HepG2 (cell line): ENCODE measurements around the gene AP2S1. TPM values are rescaled to one million over a fixed set of nuclear protein-coding genes. Genes with fewer than 3 reads are reported as not detected.

Experiments
- ATAC-seq: fragments of 200-7000 bp; cut with Tn5 transposase; 3 replicates; pipeline ENCODE4 v1.9.1; 2020; ENCODE audit warnings: mild to moderate bottlenecking, moderate library complexity
- BruUV-seq: library from RNA; stranded (reverse); fragments of 400-500 nt; replicated peaks from 2 replicates; lab custom pipeline; 2021; lab: Mats Ljungman, UMichigan
- CTCF ChIA-PET: fragments of 300-600 bp; formaldehyde crosslinking; extraction: SDS; loops from one replicate; lab custom pipeline; 2021; ENCODE audit warnings: low total read pairs, inconsistent platforms, low intra/inter-chr PET ratio; lab: Yijun Ruan, JAX
- POLR2A ChIA-PET: fragments of 350-600 bp; sonication (Branson Sonifier 250); formaldehyde crosslinking; loops from one replicate; lab custom pipeline; 2020; ENCODE audit warnings: antibody characterized with exemption, inconsistent platforms; lab: Yijun Ruan, JAX
- DNase-seq: peaks from one replicate; pipeline ENCODE4 v3.0.0-alpha.2; 2015; ENCODE audit warnings: low spot score
- FAIRE-seq: peaks from 3 replicates; lab custom pipeline; 2011; peaks lifted over from hg19 to GRCh38; lab: Jason Lieb, UNC
- H2AFZ ChIP-seq: one replicate; pipeline ENCODE4 v1.6.1; 2011; ENCODE audit warnings: low read length, inconsistent platforms
- H3K27ac ChIP-seq: fragments of 300-600 bp; 3 replicates; pipeline ENCODE4 v1.8.0; 2011; ENCODE audit warnings: mixed run types, mild to moderate bottlenecking, mixed read lengths, low read length, inconsistent platforms; ENCODE audit not compliant: insufficient read depth; ENCODE audit errors: extremely low read length
- H3K27me3 ChIP-seq, 2 experiments: fragments of 200-600 bp in 1 of 2; 2 replicates in 1 of 2; 3 replicates in 1 of 2; pipeline versions ENCODE4 v1.6.0 to v1.8.0; 2011; ENCODE audit warnings: low read length in 2 of 2, mild to moderate bottlenecking in 2 of 2, moderate library complexity in 2 of 2, inconsistent platforms in 1 of 2; ENCODE audit not compliant: insufficient read depth in 2 of 2, control insufficient read depth in 1 of 2
- H3K36me3 ChIP-seq, 2 experiments: fragments of 200-600 bp in 1 of 2; replicated peaks in 1 of 2; 2 replicates in 1 of 2; 3 replicates in 1 of 2; pipeline versions ENCODE4 v1.5.1 to v1.8.0; 2011; ENCODE audit warnings: low read length in 2 of 2, inconsistent platforms in 1 of 2; ENCODE audit not compliant: insufficient read depth in 2 of 2, control insufficient read depth in 1 of 2
- H3K4me1 ChIP-seq: 2 replicates; pipeline ENCODE4 v1.5.1; 2012; ENCODE audit warnings: low read length, inconsistent platforms; ENCODE audit not compliant: insufficient read depth
- H3K4me2 ChIP-seq: 2 replicates; pipeline ENCODE4 v1.6.0; 2011; ENCODE audit warnings: low read depth, low read length, inconsistent platforms
- H3K4me3 ChIP-seq, 3 experiments: fragments of 200-600 bp in 1 of 3; sonication (generic), shearing (Covaris generic) in 1 of 3; replicated peaks in 1 of 3; 2 replicates each; pipeline ENCODE4 v1.5.1; 2011 to 2016; ENCODE audit warnings: low read length in 3 of 3, inconsistent platforms in 2 of 3, low read depth in 2 of 3, mild to moderate bottlenecking in 2 of 3, control low read depth in 1 of 3, mixed read lengths in 1 of 3; ENCODE audit not compliant: insufficient read depth in 1 of 3
- H3K79me2 ChIP-seq: one replicate; pipeline ENCODE4 v1.6.1; 2011; ENCODE audit warnings: low read length, inconsistent platforms; ENCODE audit not compliant: insufficient read depth
- H3K9ac ChIP-seq: 2 replicates; pipeline ENCODE4 v1.6.0; 2011; ENCODE audit warnings: mild to moderate bottlenecking, low read depth, low read length, inconsistent platforms; ENCODE audit not compliant: insufficient read depth
- H3K9me3 ChIP-seq: 2 replicates; pipeline ENCODE4 v1.5.1; 2012; ENCODE audit warnings: mild to moderate bottlenecking, low read length
- H4K20me1 ChIP-seq: 2 replicates; pipeline ENCODE4 v1.6.0; 2011; ENCODE audit warnings: inconsistent platforms, mild to moderate bottlenecking, low read length, moderate library complexity; ENCODE audit not compliant: insufficient read depth
- DNMT1 ChIP-seq: sonication (generic); formaldehyde crosslinking; IDR thresholded peaks from 2 replicates; pipeline ENCODE4 v1.5.1; 2020; ENCODE audit warnings: mild to moderate bottlenecking, missing genetic modification reagents
- ELF3 ChIP-seq: IDR thresholded peaks from 2 replicates; pipeline ENCODE4 v1.6.1; 2016; ENCODE audit warnings: missing genetic modification reagents, missing compliant biosample characterization
- FOXA3 ChIP-seq: IDR thresholded peaks from 2 replicates; pipeline ENCODE4 v1.6.1; 2016; ENCODE audit warnings: missing genetic modification reagents, missing compliant biosample characterization
- FOXP1 ChIP-seq, 2 experiments: fragments of 450-650 bp in 1 of 2; IDR thresholded peaks; 2 replicates each; pipeline ENCODE4 v1.6.1; 2017 to 2018; ENCODE audit warnings: antibody characterized with exemption in 1 of 2
- PCBP2 ChIP-seq: fragments of 200-400 bp; formaldehyde crosslinking; optimal IDR thresholded peaks from 2 replicates; pipeline ENCODE3; 2018; ENCODE audit warnings: low read length, low read depth; ENCODE audit not compliant: poor library complexity, severe bottlenecking
- RFX1 ChIP-seq: fragments of 450-650 bp; IDR thresholded peaks from 2 replicates; pipeline ENCODE4 v1.6.1; 2017
- SAP130 ChIP-seq: IDR thresholded peaks from 2 replicates; pipeline ENCODE4 v1.6.1; 2016; ENCODE audit warnings: low read depth
- SOX13 ChIP-seq, 3 experiments: fragments of 450-650 bp in 1 of 3; sonication (generic) in 1 of 3; formaldehyde crosslinking in 1 of 3; IDR thresholded peaks in 2 of 3; conservative IDR thresholded peaks in 1 of 3; 2 replicates each; pipeline versions ENCODE4 v1.5.0 to v1.6.1; 2016 to 2020; ENCODE audit warnings: antibody characterized with exemption in 1 of 3, mild to moderate bottlenecking in 1 of 3, missing compliant biosample characterization in 1 of 3, missing genetic modification reagents in 1 of 3, moderate library complexity in 1 of 3
- SOX5 ChIP-seq: IDR thresholded peaks from 2 replicates; pipeline ENCODE4 v1.6.1; 2016; ENCODE audit warnings: borderline replicate concordance
- ZBTB7A ChIP-seq: sonication (generic); formaldehyde crosslinking; IDR thresholded peaks from 2 replicates; pipeline ENCODE4 v1.8.0; 2022; ENCODE audit warnings: mild to moderate bottlenecking, missing genetic modification reagents
- WGBS: methylation state at CpG from one replicate; pipeline ENCODE4 v1.1.6; 2017; ENCODE audit warnings: low lambda C conversion rate; 5-methylcytosine and 5-hydroxymethylcytosine counted together
- in situ Hi-C: cut with HindIII; loops from 2 replicates; pipeline ENCODE4 v1.10.0; 2017; ENCODE audit warnings: low pct_unique_long_range_greater_than_20kb; ENCODE audit not compliant: extremely low pct_ligation_motif_present
- intact Hi-C: fragments of 100-400 bp; cut with micrococcal nuclease; formaldehyde crosslinking; loops from one replicate; pipeline ENCODE4 v1.10.0; 2022; ENCODE audit not compliant: unreplicated experiment
- polyA plus RNA-seq, 8 experiments: library from polyadenylated mRNA; depleted of rRNA in 3 of 8; stranded (reverse) in 7 of 8; unstranded in 1 of 8; fragments of >200 nt; fragmentation: Illumina TruSeq in 4 of 8; extraction: Trizol in 4 of 8; gene quantifications; 2 replicates each; pipeline versions ENCODE4 v1.2.1 to v1.2.3, GENCODE V29; 2011 to 2016; ENCODE audit warnings: low read depth in 4 of 8, missing spikeins in 1 of 8, mixed read lengths in 1 of 8; ENCODE audit not compliant: insufficient read depth in 1 of 8
- total RNA-seq, 5 experiments: library from RNA; depleted of rRNA; stranded (reverse); fragments of >200 nt; fragmentation: Illumina TruSeq; extraction: Trizol; gene quantifications; 2 replicates each; pipeline ENCODE4 v1.2.3, GENCODE V29; 2016; ENCODE audit warnings: low read depth in 1 of 5
- TF ChIP-seq, protein P1 (sequence below): IDR thresholded peaks from 2 replicates; pipeline ENCODE4 v1.4.0; 2020; ENCODE audit warnings: mild to moderate bottlenecking, missing genetic modification reagents
- TF ChIP-seq, protein P2 (sequence below): IDR thresholded peaks from 2 replicates; pipeline ENCODE4 v1.6.1; 2016; ENCODE audit warnings: low read depth, control low read depth
- TF ChIP-seq, protein P3 (sequence below): sonication (generic); formaldehyde crosslinking; IDR thresholded peaks from 2 replicates; pipeline ENCODE4 v1.4.0; 2020; ENCODE audit warnings: missing genetic modification reagents

The AP2S1 gene
- total and polyA plus RNA-seq, 2 of the 13 experiments (the other 11 are each of a cell fraction or from before 2014, with no cell fraction given) = 45.2 to 86.1 TPM

DNA sequence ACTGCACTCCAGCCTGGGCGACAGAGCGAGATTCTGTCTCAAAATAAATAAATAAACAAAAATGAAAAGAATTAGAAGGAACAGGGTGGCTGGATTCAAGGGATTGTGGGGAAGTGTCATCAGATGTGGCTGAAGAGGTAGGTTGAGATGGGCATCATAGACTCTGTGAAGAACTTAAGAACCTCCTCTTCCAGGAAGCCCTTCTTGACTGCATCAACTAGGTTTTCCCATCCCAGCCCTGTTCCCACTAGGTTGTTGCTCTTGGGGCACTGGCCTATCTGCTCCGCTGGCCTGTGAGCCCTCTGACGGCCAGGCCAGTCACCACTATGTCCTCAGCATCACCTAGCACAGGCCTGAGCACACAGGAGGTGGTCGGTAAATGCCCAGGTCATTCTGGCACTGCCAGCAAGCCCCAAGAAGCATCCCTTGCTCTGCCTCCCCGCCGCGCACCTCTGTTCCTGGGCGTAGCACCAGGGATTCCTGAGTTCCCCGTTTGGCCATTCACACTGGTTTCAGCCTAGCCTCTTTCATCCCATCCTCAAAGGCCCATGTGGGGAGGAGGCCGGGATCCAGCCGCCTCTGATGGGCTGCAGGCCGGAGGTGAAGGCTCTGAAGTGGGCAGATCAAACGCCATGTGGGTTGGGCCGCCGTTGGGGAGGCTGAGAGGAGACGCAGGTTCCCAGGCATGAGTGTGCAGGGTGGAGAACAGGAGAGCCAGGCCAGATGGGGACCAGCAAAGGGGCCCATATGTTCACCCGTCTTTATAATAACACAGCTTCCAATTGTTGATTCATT lies 34.6 kb downstream of the AP2S1 start (continued):
- no peak for TF ChIP-seq DNMT1 (CRISPR knock-in tag)
- TF ChIP-seq, all 625 proteins: peak for 26

DNA sequence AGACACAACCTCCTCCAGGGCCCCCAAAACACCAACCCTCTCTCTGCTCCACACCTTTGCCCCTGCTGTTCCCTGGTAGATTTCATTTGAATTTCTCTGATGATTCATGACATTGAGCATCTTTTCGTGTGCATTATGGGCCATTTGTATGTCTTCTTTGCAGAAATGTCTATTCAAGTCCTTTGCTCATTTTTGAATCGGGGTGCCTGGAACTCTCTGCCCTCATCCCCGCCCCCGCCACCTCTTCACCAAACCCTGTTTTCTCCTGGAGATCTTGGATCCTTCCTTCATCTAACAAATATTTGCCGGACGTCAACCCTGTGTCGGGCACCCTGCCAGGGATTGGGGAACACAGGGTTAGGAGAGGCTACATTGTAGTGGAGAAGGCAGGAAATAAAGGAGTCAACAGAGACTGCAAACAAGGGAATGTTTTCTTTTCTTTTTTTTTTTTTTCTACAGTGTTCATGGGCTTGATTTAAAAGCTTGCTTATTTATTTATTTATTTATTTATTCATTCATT lies 36.7 kb downstream of the AP2S1 start:
- Histone ChIP-seq H3K9me3 (no peaks in the 10 kb centered on the region), H3K4me1 (peaks cover 44% of the 10 kb centered on the region)
- 0 out of 2 replicates have a peak, but pooled peaks have one; percentile 27 for TF ChIP-seq ELF3 (CRISPR knock-in tag)
- TF ChIP-seq FOXA3 = 0 out of 2 replicates have a peak, but pooled peaks have one; percentile 14
- no peak for TF ChIP-seq FOXP1 (IDR thresholded peaks at IDR 0.05)
- peak; percentile 43; the same call in 1 of the 2 replicates for TF ChIP-seq FOXP1 (CRISPR knock-in tag; IDR thresholded peaks at IDR 0.05)
- TF ChIP-seq SAP130 (CRISPR knock-in tag) = peak; percentile 42; the same call in 1 of the 2 replicates
- no peak for TF ChIP-seq RFX1
- TF ChIP-seq, protein P1, sequence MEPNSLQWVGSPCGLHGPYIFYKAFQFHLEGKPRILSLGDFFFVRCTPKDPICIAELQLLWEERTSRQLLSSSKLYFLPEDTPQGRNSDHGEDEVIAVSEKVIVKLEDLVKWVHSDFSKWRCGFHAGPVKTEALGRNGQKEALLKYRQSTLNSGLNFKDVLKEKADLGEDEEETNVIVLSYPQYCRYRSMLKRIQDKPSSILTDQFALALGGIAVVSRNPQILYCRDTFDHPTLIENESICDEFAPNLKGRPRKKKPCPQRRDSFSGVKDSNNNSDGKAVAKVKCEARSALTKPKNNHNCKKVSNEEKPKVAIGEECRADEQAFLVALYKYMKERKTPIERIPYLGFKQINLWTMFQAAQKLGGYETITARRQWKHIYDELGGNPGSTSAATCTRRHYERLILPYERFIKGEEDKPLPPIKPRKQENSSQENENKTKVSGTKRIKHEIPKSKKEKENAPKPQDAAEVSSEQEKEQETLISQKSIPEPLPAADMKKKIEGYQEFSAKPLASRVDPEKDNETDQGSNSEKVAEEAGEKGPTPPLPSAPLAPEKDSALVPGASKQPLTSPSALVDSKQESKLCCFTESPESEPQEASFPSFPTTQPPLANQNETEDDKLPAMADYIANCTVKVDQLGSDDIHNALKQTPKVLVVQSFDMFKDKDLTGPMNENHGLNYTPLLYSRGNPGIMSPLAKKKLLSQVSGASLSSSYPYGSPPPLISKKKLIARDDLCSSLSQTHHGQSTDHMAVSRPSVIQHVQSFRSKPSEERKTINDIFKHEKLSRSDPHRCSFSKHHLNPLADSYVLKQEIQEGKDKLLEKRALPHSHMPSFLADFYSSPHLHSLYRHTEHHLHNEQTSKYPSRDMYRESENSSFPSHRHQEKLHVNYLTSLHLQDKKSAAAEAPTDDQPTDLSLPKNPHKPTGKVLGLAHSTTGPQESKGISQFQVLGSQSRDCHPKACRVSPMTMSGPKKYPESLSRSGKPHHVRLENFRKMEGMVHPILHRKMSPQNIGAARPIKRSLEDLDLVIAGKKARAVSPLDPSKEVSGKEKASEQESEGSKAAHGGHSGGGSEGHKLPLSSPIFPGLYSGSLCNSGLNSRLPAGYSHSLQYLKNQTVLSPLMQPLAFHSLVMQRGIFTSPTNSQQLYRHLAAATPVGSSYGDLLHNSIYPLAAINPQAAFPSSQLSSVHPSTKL (CRISPR knock-in tag) = peak; percentile 14; the same call in 1 of the 2 replicates
- TF ChIP-seq, protein P2, sequence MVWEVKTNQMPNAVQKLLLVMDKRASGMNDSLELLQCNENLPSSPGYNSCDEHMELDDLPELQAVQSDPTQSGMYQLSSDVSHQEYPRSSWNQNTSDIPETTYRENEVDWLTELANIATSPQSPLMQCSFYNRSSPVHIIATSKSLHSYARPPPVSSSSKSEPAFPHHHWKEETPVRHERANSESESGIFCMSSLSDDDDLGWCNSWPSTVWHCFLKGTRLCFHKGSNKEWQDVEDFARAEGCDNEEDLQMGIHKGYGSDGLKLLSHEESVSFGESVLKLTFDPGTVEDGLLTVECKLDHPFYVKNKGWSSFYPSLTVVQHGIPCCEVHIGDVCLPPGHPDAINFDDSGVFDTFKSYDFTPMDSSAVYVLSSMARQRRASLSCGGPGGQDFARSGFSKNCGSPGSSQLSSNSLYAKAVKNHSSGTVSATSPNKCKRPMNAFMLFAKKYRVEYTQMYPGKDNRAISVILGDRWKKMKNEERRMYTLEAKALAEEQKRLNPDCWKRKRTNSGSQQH (CRISPR knock-in tag) = no peak
- TF ChIP-seq PCBP2 = peak; percentile 11
- TF ChIP-seq SOX13 (IDR thresholded peaks at IDR 0.05) = no peak
- TF ChIP-seq SOX13 (CRISPR knock-in tag; conservative IDR thresholded peaks at IDR 0.05 in 1 of 2, IDR thresholded peaks at IDR 0.05 in 1 of 2) = 0 out of 4 replicates have a peak, but pooled peaks of 1 of the 2 experiments have one; percentile 29
- TF ChIP-seq, protein P3, sequence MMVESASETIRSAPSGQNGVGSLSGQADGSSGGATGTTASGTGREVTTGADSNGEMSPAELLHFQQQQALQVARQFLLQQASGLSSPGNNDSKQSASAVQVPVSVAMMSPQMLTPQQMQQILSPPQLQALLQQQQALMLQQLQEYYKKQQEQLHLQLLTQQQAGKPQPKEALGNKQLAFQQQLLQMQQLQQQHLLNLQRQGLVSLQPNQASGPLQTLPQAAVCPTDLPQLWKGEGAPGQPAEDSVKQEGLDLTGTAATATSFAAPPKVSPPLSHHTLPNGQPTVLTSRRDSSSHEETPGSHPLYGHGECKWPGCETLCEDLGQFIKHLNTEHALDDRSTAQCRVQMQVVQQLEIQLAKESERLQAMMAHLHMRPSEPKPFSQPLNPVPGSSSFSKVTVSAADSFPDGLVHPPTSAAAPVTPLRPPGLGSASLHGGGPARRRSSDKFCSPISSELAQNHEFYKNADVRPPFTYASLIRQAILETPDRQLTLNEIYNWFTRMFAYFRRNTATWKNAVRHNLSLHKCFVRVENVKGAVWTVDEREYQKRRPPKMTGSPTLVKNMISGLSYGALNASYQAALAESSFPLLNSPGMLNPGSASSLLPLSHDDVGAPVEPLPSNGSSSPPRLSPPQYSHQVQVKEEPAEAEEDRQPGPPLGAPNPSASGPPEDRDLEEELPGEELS (CRISPR knock-in tag) = 0 out of 2 replicates have a peak, but pooled peaks have one; percentile 36
- peak; percentile 39; the same call in 1 of the 2 replicates for TF ChIP-seq SOX5 (CRISPR knock-in tag)
- TF ChIP-seq ZBTB7A (CRISPR knock-in tag) = no peak
- TF ChIP-seq, all 625 proteins: peak for 9
- Histone ChIP-seq H3K27me3 (peaks cover 0 to 12% of the 10 kb centered on the region in 2 experiments; a peak in 4 of 5 replicates), H4K20me1 (no peaks in the 10 kb centered on the region), H3K4me2 (peak overlapping the region; percentile 72), H3K27ac (no peak overlapping the region), H3K4me3 (peak overlapping the region in 1 of 3 experiments; percentile 58; a peak in 1 of 6 replicates), H3K79me2 (no peaks in the 10 kb centered on the region), H3K9ac (no peak overlapping the region), H3K36me3 (no peaks in the 10 kb centered on the region), H2AFZ (no peak overlapping the region)
- POLR2A ChIA-PET = interaction anchor here (1.3 to 1.7 kb wide), 2 partner anchors 25 to 26 kb away, joined by 3 read pairs; partner anchors contain the start of gene SLC1A5
- WGBS = 1% methylated on average over 7 of the region's 7 CpGs
- FAIRE-seq (no peak), DNase-seq (peak; percentile 56), ATAC-seq (peak; percentile 34; the same call in 2 of the 3 replicates)
- in situ Hi-C loops (no loop called here), intact Hi-C loops (no loop called here)
- CTCF ChIA-PET = no interaction called here
- no TSS peak for BruUV-seq
